Measurements from ENCODE around the gene SMURF1.
A peak's percentile ranks its signal among the peaks of the same experiment; 100 is the strongest.

Gene SMURF1

GRCh38 chr7:99008921-99009530 is 134.9 kb downstream of the SMURF1 start:
- peak overlapping the region; percentile 36 for H3K27ac Mint-ChIP-seq
- TF ChIP-seq CTCF (IDR thresholded peaks at IDR 0.05) = no peak
- H3K9me3 Mint-ChIP-seq = no peaks in the 10 kb centered on the region
- peaks cover 69% of the 10 kb centered on the region for H3K36me3 Mint-ChIP-seq (ENCODE audit: low read depth)
- no peak for DNase-seq
- H3K27me3 Mint-ChIP-seq (ENCODE audit: low read depth, poor library complexity) = peaks cover 2% of the 10 kb centered on the region
- H3K4me3 Mint-ChIP-seq = no peak overlapping the region
- H3K4me1 Mint-ChIP-seq = no peaks in the 10 kb centered on the region

GRCh38 chr7:99008181-99008631 is 135.7 kb downstream of the SMURF1 start:
- Mint-ChIP-seq H3K27me3 (ENCODE audit: low read depth, poor library complexity) (peaks cover 2% of the 10 kb centered on the region), H3K27ac (no peak overlapping the region), H3K9me3 (no peaks in the 10 kb centered on the region), H3K4me3 (no peak overlapping the region), H3K36me3 (ENCODE audit: low read depth) (peaks cover 66% of the 10 kb centered on the region), H3K4me1 (no peaks in the 10 kb centered on the region)
- no peak for TF ChIP-seq CTCF (IDR thresholded peaks at IDR 0.05)
- DNase-seq = no peak

- no peak overlapping the region for H3K27ac Mint-ChIP-seq
- H3K9me3 Mint-ChIP-seq = no peaks in the 10 kb centered on the region
- no peaks in the 10 kb centered on the region for H3K4me1 Mint-ChIP-seq
- H3K36me3 Mint-ChIP-seq (ENCODE audit: low read depth) = peaks cover 65% of the 10 kb centered on the region
- no peak for TF ChIP-seq CTCF (IDR thresholded peaks at IDR 0.05)
- H3K4me3 Mint-ChIP-seq = no peak overlapping the region
- DNase-seq = no peak
- H3K27me3 Mint-ChIP-seq (ENCODE audit: low read depth, poor library complexity) = peaks cover 2% of the 10 kb centered on the region
These were observed 137.0 kb downstream of the SMURF1 start for GRCh38 chr7:99006739-99007424.

- TF ChIP-seq CTCF (IDR thresholded peaks at IDR 0.05) = no peak
- peaks cover 65% of the 10 kb centered on the region for H3K36me3 Mint-ChIP-seq (ENCODE audit: low read depth)
- no peak for DNase-seq
- H3K4me3 Mint-ChIP-seq = no peak overlapping the region
- H3K27me3 Mint-ChIP-seq (ENCODE audit: low read depth, poor library complexity) = peaks cover 2% of the 10 kb centered on the region
- H3K27ac Mint-ChIP-seq = peak overlapping the region; percentile 18
- no peaks in the 10 kb centered on the region for H3K4me1 Mint-ChIP-seq
- H3K9me3 Mint-ChIP-seq = no peaks in the 10 kb centered on the region
These were observed 138.1 kb downstream of the SMURF1 start for GRCh38 chr7:99005776-99006175.

- no peak overlapping the region for H3K4me3 Mint-ChIP-seq
These were observed 139.0 kb downstream of the SMURF1 start for GRCh38 chr7:99004781-99005500.

More at GRCh38 chr7:99004781-99005500, 139.0 kb downstream of the SMURF1 start:
- no peaks in the 10 kb centered on the region for H3K9me3 Mint-ChIP-seq
- peak overlapping the region; percentile 56 for H3K27ac Mint-ChIP-seq
- peaks cover 2% of the 10 kb centered on the region for H3K27me3 Mint-ChIP-seq (ENCODE audit: low read depth, poor library complexity)
- TF ChIP-seq CTCF (IDR thresholded peaks at IDR 0.05) = no peak
- H3K36me3 Mint-ChIP-seq (ENCODE audit: low read depth) = peaks cover 60% of the 10 kb centered on the region
- no peaks in the 10 kb centered on the region for H3K4me1 Mint-ChIP-seq
- no peak for DNase-seq
